ENCODE results near the gene NUCKS1.

NUCKS1 gene

DNA sequence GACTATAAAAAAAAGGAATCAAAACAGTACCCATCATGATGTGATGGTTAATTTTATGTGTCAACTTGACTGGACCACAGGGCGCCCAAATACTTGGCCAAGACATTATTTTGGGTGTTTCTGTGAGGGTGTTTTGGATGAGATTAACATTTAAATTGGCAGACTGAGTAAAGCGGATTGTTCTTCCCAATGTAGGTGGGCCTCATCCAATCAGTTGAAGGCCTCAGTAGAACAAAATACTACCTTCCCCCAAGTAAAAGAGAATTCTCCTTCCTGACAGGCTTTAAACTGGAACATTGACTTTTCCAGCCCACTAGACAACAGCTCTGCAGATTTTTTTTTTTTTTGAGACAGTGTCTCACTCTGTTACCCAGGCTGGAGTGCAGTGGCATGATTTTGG, 14.6 kb upstream of the NUCKS1 start:
- DNase-seq (ENCODE audit: low read depth), result no peak
- H3K4me3 ChIP-seq (ENCODE audit: control insufficient read depth, low read depth, low read length), result no peak overlapping the region
- TF ChIP-seq, protein P1, sequence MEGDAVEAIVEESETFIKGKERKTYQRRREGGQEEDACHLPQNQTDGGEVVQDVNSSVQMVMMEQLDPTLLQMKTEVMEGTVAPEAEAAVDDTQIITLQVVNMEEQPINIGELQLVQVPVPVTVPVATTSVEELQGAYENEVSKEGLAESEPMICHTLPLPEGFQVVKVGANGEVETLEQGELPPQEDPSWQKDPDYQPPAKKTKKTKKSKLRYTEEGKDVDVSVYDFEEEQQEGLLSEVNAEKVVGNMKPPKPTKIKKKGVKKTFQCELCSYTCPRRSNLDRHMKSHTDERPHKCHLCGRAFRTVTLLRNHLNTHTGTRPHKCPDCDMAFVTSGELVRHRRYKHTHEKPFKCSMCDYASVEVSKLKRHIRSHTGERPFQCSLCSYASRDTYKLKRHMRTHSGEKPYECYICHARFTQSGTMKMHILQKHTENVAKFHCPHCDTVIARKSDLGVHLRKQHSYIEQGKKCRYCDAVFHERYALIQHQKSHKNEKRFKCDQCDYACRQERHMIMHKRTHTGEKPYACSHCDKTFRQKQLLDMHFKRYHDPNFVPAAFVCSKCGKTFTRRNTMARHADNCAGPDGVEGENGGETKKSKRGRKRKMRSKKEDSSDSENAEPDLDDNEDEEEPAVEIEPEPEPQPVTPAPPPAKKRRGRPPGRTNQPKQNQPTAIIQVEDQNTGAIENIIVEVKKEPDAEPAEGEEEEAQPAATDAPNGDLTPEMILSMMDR (conservative IDR thresholded peaks at IDR 0.05; ENCODE audit: control insufficient read depth, insufficient read depth, low read depth, low read length), result no peak

DNA sequence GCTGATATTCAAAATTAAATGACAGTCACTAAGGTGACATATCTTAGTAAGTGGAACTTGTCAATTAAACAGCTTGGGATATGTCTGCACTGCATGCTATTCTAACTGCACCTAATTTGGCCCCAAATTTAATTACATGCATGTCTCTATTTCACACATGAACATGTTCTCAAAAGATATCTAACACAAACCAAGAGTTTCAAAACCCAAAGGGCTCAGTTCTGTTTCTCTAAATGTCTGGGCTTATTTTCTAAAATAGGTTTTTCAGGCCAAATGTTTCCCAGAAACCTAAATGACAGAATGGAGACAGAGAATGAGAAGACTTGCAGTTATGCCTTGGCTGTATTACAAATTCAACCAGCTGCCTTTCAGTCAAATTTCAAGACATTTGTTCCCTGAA, 14.0 kb upstream of the NUCKS1 start:
- H3K4me3 ChIP-seq (ENCODE audit: control insufficient read depth, low read depth, low read length), result no peak overlapping the region
- no peak for DNase-seq (ENCODE audit: low read depth)
- TF ChIP-seq, protein P1 (conservative IDR thresholded peaks at IDR 0.05; ENCODE audit: control insufficient read depth, insufficient read depth, low read depth, low read length), result no peak

DNA sequence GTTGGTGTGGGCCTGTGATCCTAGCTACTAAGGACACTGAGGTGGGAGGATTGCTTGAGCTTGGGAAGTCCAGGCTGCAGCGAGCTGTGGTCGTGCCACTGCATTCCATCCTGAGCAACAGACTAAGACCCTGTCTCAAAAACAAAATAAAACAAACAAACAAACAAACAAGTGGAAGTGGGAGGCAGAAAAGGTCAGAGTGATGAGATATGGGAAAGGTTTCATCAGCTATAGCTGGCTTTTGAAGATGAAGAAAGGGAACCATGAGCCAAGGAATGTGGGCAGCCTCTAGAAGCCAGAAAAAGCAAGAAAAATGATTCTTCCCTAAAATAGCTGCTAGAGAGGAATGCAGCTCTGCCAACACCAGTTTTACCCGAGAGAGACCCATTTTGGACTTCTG, 10.6 kb upstream of the NUCKS1 start:
- TF ChIP-seq, protein P1 (conservative IDR thresholded peaks at IDR 0.05; ENCODE audit: control insufficient read depth, insufficient read depth, low read depth, low read length), result no peak
- no peak overlapping the region for H3K4me3 ChIP-seq (ENCODE audit: control insufficient read depth, low read depth, low read length)
- DNase-seq (ENCODE audit: low read depth), result no peak

DNA sequence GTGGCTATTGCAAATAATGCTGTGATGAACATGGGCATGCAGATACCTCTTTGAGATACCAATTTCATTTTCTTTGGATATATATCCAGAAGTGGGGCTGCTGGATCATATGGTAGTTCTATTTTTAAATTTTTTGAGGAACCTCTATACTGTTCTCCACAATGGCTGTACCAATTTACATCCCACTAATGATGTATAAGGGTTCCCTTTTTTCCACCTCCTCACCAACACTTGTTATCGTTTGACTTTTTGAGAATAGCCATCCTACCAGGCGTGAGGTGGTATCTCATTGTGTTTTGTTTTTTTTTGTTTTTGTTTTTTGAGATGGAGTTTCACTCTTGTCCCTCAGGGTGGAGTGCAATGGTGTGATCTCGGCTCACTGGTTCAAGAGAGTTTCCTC, 6.6 kb upstream of the NUCKS1 start:
- no peak for DNase-seq (ENCODE audit: low read depth)
- TF ChIP-seq, protein P1 (conservative IDR thresholded peaks at IDR 0.05; ENCODE audit: control insufficient read depth, insufficient read depth, low read depth, low read length), result no peak
- no peak overlapping the region for H3K4me3 ChIP-seq (ENCODE audit: control insufficient read depth, low read depth, low read length)

DNA sequence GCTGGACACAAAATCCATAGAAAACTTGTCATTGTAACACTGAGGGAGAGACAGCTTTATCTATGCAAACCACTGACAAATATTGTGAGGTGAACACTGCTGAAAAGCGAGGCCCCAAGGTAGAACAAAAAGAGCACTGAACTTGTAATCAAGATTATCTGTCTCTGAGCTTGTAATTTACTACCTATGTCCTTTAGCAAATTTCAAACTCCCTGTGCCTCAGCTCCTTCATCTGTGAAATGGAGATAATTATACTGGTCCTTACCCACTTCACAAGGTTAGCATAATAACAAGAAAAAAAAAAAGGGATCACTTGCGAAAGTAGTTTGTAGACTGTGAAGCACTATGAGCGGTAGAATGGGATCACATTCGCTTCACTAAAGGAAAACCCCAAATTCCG, 4.9 kb upstream of the NUCKS1 start:
- TF ChIP-seq, protein P1 (conservative IDR thresholded peaks at IDR 0.05; ENCODE audit: control insufficient read depth, insufficient read depth, low read depth, low read length), result no peak
- H3K4me3 ChIP-seq (ENCODE audit: control insufficient read depth, low read depth, low read length), result no peak overlapping the region
- DNase-seq (ENCODE audit: low read depth), result no peak

DNA sequence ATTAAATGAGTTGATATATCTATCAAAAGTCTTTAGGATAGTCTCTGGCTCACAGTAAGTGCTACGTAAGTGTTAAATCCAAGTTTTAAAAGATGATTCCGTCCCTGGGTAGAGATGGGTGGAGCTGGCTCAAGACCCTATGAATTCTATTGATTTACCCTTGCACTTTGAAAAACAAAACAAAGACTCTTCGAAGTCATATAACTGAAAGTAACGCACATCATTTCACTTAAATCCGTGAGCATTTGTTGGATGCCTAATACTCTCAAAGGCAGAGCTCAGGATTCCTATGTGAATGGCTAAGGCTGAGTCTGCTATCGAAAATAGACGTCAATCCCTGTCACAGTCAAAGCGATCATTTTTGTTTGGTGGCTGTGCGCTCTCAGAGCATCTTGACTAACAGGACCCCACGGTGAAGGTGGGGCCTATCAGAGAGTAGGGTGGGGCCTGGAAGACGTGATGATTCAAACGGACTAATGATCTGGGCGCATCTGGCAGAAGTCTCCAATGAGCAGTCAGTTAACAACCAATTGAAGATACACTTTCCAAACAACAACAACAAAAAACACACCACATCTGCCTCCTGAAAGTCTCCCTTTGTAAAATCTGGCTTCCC, 1.2 kb upstream of the NUCKS1 start:
- H3K4me3 ChIP-seq (ENCODE audit: control insufficient read depth, low read depth, low read length), result no peak overlapping the region
- TF ChIP-seq, protein P1 (conservative IDR thresholded peaks at IDR 0.05; ENCODE audit: control insufficient read depth, insufficient read depth, low read depth, low read length), result no peak
- peak; percentile 25 for DNase-seq (ENCODE audit: low read depth)

Data from fibroblast of mammary gland (primary cell).